C4-2B (cell line): ENCODE measurements around the gene ZNF22.

Experiments
- ZFX ChIP-seq: fragments of 450-650 bp; IDR thresholded peaks from 2 replicates; pipeline ENCODE4 v1.6.1; 2017
- TF ChIP-seq, protein P1 (sequence below): fragments of 450-650 bp; conservative IDR thresholded peaks from 2 replicates; pipeline ENCODE4 v1.5.1; 2017; ENCODE audit warnings: mild to moderate bottlenecking

DNA sequence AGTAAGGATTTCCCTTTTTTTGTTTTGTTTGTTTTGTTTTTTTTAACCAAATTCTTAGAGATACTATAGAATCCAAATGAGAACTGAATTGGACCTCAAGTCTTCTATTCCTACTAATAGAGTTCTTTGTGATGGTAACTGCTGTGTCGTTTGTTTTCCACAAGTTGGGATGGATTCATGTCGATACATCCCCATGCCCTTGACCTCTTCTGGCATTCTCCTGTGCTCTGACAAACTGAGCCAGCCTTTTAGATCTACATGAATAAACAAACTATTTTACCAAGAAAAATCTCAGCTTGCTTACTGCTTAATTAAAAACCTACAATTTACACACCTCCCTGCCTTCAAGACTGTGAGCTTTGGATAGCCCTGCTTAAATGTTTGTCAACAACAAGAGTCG is 3.9 kb downstream of the ZNF22 start:
- TF ChIP-seq, protein P1, sequence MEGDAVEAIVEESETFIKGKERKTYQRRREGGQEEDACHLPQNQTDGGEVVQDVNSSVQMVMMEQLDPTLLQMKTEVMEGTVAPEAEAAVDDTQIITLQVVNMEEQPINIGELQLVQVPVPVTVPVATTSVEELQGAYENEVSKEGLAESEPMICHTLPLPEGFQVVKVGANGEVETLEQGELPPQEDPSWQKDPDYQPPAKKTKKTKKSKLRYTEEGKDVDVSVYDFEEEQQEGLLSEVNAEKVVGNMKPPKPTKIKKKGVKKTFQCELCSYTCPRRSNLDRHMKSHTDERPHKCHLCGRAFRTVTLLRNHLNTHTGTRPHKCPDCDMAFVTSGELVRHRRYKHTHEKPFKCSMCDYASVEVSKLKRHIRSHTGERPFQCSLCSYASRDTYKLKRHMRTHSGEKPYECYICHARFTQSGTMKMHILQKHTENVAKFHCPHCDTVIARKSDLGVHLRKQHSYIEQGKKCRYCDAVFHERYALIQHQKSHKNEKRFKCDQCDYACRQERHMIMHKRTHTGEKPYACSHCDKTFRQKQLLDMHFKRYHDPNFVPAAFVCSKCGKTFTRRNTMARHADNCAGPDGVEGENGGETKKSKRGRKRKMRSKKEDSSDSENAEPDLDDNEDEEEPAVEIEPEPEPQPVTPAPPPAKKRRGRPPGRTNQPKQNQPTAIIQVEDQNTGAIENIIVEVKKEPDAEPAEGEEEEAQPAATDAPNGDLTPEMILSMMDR: no peak
- no peak for TF ChIP-seq ZFX
